LNCaP clone FGC (cell line): ENCODE data around the gene ACBD7.

Experiments
- DNase-seq: peaks from one replicate; pipeline ENCODE4 v3.0.0-alpha.2; 2011; ENCODE audit warnings: low read depth
- H3K4me3 ChIP-seq: 2 replicates; pipeline ENCODE4 v1.5.1; 2011; ENCODE audit warnings: mild to moderate bottlenecking, low read depth, low read length, control low read depth
- CTCF ChIP-seq: IDR thresholded peaks from 2 replicates; pipeline ENCODE4 v1.5.1; 2012; ENCODE audit warnings: mild to moderate bottlenecking; ENCODE audit not compliant: control insufficient read depth, insufficient read depth; ENCODE audit errors: extremely low read depth

ACBD7 gene

GRCh38 chr10:15037691-15038090 is 50.9 kb downstream of the ACBD7 start:
- DNase-seq: peak; percentile 94
- no peak overlapping the region for H3K4me3 ChIP-seq
- no peak for TF ChIP-seq CTCF

GRCh38 chr10:15035385-15036301 is 52.9 kb downstream of the ACBD7 start:
- H3K4me3 ChIP-seq: no peak overlapping the region
- no peak for DNase-seq
- TF ChIP-seq CTCF: no peak

- no peak for TF ChIP-seq CTCF
- no peak overlapping the region for H3K4me3 ChIP-seq
- no peak for DNase-seq
Measured at GRCh38 chr10:15027741-15028140, 60.8 kb downstream of the ACBD7 start.
